CD4-positive, alpha-beta T cell treated with Interleukin-15 for 1 hour (primary cell): ENCODE measurements around the gene TMCO5A.
"Not testable (repeated sequence)": the region's sequence is repeated elsewhere in the genome, so short reads cannot be mapped to it uniquely, and the experiment has no call there.

Experiments used
- DNase-seq: peaks from one replicate; pipeline ENCODE4 v3.0.0-alpha.2; 2020

Gene TMCO5A

GRCh38 chr15:37934340-37934739 is at the start of gene TMCO5A:
Gene TMCO5A, plus strand, starts transcription at chr15:37934640. Its CDS starts 1,684 bp downstream, at chr15:37936324.
- DNase-seq: no peak

- no peak for DNase-seq
Measured at GRCh38 chr15:37885651-37886050, 48.8 kb upstream of the TMCO5A start.

GRCh38 chr15:37888356-37888755 is 46.1 kb upstream of the TMCO5A start:
- DNase-seq: no peak

GRCh38 chr15:37891766-37892368 is 42.6 kb upstream of the TMCO5A start:
- DNase-seq: no peak

GRCh38 chr15:37893309-37893708 is 41.1 kb upstream of the TMCO5A start:
- no peak for DNase-seq

GRCh38 chr15:37898362-37898761 is 36.1 kb upstream of the TMCO5A start:
- no peak for DNase-seq

- no peak for DNase-seq
Measured at GRCh38 chr15:37900326-37901221, 33.9 kb upstream of the TMCO5A start.

- DNase-seq: no peak
Measured at GRCh38 chr15:37902126-37902525, 32.3 kb upstream of the TMCO5A start.

GRCh38 chr15:37903919-37904625 is 30.4 kb upstream of the TMCO5A start:
- DNase-seq: no peak

DNA sequence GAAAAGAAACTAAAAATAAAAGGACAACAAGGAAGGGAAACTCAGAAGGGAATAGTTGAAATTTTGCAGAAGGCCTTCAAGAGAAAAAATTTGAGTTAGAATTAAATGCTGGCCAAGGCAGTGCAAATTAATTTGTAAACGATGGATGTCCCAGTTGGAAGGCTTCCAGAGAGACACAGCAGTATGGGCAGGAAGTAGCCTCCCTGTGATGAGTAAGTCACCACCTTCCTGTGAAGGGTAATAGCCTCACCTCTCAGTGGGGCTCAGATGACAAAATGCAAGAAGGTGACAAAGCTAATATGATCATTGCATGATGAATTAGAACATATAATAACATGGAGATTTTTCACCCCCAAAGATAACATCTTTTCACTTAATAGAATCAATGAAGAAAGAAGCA is 27.3 kb upstream of the TMCO5A start:
- no peak for DNase-seq

- DNase-seq: no peak
Measured at GRCh38 chr15:37921527-37922385, 12.7 kb upstream of the TMCO5A start.

- DNase-seq: no peak
Measured at GRCh38 chr15:37926136-37926535, 8.3 kb upstream of the TMCO5A start.

DNA sequence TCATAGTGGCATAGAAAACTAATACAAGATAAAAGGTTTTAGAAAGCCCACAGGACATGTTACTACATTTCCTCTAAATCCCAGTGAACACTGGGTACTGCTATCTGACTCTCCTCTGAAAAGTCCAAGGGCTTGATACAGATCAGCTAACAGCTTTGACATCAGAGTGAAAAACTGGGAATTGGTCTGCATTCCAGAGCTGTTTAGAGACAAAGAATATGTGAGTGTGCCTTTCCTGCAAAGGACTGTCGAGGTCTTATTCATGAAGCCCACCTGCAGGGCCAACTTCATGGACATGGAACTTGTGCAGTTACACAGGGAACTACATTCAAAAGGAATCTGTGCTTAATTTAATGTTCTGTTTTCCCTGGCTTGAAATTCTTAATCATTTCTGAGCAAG is 5.2 kb upstream of the TMCO5A start:
- DNase-seq: no peak

GRCh38 chr15:37931321-37931720 is 3.1 kb upstream of the TMCO5A start:
- DNase-seq: no peak

- DNase-seq: no peak
Measured at GRCh38 chr15:37931868-37932267, 2.6 kb upstream of the TMCO5A start.

DNA sequence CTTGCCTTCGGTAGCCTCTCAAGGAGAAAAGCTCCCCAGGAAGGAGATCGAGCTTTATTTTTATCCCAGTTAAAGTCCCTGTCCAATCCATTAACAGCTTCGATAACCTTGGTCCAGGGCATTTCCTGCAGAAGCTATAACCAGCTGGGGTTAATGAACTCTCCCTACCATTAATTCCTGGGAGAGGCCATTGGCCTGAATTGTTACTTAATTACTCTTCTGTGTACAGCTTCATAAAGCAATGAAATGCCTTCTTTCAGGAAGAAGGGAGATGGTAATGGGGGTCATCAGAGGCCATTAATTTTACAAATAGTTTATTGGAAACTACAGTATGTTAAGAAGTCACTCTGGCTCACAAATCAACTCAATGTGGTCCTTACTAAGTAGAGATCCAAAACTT is 1.9 kb upstream of the TMCO5A start:
- no peak for DNase-seq

DNA sequence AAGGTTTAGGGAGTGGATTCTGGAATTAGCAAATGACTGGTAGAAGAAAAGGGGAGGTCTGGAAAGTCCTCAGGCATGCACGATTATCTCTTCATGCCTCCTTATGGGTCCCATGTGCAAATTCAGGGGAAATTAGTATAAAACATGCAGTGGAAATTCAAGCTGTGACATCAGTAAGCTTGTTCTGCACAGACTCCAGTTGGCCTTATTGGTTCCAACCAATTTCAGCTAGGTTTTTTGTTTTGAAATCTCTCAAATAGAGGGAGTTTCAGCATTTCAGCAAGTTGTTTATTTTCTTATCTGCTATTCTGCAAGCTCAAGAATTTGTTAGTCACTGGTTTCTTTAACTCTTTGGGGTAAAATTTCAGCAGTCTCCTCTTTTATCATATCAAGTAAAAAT is 774 bp upstream of the TMCO5A start:
- DNase-seq: no peak

DNA sequence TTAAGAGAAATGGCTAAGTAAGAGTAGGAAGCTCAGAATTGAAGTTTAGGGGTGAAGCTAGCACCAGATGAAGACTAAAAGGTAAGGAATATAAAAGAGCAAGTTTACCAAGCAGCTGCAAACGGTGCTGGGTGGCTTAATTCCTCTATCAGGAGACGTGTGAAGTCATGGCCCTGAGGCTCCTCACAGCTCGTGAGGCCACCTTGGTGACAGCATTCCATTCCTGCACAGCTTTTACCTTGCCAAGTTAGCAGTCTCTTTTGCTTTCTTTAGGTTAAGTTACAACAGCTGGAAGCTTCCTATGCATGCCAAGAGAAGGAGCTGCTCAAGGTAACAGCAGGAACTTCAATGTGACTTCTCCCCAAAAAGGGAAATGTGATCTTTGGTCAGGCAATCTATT is 6.4 kb downstream of the TMCO5A start:
- no peak for DNase-seq

- no peak for DNase-seq
Measured at GRCh38 chr15:37941779-37942178, 7.3 kb downstream of the TMCO5A start.

- no peak for DNase-seq
Measured at GRCh38 chr15:37951999-37952398, 17.6 kb downstream of the TMCO5A start.

- not testable (repeated sequence) for DNase-seq
Measured at GRCh38 chr15:37960742-37961141, 26.3 kb downstream of the TMCO5A start.

GRCh38 chr15:37967788-37968187 is 33.3 kb downstream of the TMCO5A start:
- no peak for DNase-seq

- no peak for DNase-seq
Measured at GRCh38 chr15:37973856-37974255, 39.4 kb downstream of the TMCO5A start.
